OCI-LY3 (cell line): ENCODE data around the gene BRSK2.

Experiments used
- EZH2phosphoT487 ChIP-seq: fragments of 200-600 bp; shearing (Covaris generic); IDR thresholded peaks from 2 replicates; pipeline ENCODE4 v1.6.1; 2018; ENCODE audit warnings: antibody characterized with exemption, mixed run types, low read depth
- TF ChIP-seq, protein P1 (sequence below): fragments of 200-600, 300-600 bp; sonication (generic); IDR thresholded peaks from 2 replicates; pipeline ENCODE4 v1.5.1; 2014; ENCODE audit warnings: antibody characterized with exemption, low read length, low read depth

DNA sequence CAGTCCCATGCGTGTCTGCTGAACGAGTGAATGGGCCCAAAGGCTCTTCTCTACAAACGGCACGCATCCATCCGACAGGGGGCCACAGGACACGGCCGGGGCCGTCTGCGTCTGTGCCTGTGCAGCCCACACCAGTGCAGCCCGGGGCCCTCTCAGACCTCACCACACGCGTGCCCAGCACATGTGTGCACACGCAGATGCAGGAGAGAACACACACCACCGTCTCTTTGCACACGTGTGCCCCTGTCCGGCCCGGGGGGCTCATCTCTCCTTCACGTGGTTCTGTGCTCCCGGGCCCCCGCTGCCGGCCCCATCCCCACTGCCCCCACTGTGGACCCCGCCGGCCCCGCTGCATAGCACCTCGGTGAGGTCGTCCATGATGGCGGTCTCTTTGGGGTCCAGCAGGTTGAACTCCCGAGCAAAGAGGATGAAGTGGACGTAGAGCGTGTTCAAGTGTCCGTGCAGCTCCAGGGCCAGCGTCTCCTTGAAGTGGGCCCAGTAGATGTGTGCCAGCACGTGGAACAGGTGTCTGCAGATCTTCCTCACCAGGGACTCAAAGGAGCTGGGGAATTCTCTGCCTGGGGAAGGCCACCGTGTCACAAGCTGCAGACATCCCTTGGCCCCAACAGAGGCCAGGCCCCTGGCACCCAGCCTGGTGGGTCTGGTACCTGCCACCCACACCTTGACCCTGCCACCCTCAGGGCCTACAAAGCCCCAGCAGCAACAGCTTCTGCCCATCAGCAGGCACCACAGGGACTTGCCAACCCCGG, 80.4 kb downstream of the BRSK2 start:
- TF ChIP-seq, protein P1, sequence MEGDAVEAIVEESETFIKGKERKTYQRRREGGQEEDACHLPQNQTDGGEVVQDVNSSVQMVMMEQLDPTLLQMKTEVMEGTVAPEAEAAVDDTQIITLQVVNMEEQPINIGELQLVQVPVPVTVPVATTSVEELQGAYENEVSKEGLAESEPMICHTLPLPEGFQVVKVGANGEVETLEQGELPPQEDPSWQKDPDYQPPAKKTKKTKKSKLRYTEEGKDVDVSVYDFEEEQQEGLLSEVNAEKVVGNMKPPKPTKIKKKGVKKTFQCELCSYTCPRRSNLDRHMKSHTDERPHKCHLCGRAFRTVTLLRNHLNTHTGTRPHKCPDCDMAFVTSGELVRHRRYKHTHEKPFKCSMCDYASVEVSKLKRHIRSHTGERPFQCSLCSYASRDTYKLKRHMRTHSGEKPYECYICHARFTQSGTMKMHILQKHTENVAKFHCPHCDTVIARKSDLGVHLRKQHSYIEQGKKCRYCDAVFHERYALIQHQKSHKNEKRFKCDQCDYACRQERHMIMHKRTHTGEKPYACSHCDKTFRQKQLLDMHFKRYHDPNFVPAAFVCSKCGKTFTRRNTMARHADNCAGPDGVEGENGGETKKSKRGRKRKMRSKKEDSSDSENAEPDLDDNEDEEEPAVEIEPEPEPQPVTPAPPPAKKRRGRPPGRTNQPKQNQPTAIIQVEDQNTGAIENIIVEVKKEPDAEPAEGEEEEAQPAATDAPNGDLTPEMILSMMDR = no peak
- TF ChIP-seq EZH2phosphoT487 = no peak
